ENCODE measurements around the gene KLF11. TPM values are rescaled to one million over a fixed set of nuclear protein-coding genes. Genes with fewer than 3 reads are reported as not detected.

The KLF11 gene
- polyA plus RNA-seq, 1 experiment: 4.9 TPM

DNA sequence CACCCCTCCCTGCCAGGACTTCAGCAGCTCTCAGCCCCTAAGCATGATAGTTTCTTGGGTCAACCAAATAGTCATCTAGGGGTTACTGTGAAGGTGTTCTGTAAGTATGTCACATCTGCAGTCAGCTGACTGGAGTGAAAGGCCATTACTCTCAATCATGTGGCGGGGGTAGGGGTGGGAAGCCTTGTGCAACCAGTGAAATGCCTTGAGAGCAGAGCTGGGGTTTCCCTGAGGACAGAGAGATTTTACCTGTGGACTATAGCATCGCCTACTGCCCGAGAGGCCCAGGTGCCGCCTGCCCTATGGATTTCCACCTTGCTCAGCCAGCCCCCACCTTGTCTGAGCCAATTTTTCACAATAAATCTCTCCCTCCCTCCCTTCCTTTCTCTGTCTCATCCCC lies 20.9 kb upstream of the KLF11 start:
- DNase-seq (ENCODE audit: low read depth, low spot score): no peak
- H3K9me3 ChIP-seq (ENCODE audit: control insufficient read depth, insufficient read depth, low read length): peaks cover 8% of the 10 kb centered on the region
- H3K4me3 ChIP-seq (ENCODE audit: low read depth, low read length): no peak overlapping the region
- ChIA-PET POLR2A (no interaction called here), CTCF (no interaction called here)
- TF ChIP-seq, protein P1, sequence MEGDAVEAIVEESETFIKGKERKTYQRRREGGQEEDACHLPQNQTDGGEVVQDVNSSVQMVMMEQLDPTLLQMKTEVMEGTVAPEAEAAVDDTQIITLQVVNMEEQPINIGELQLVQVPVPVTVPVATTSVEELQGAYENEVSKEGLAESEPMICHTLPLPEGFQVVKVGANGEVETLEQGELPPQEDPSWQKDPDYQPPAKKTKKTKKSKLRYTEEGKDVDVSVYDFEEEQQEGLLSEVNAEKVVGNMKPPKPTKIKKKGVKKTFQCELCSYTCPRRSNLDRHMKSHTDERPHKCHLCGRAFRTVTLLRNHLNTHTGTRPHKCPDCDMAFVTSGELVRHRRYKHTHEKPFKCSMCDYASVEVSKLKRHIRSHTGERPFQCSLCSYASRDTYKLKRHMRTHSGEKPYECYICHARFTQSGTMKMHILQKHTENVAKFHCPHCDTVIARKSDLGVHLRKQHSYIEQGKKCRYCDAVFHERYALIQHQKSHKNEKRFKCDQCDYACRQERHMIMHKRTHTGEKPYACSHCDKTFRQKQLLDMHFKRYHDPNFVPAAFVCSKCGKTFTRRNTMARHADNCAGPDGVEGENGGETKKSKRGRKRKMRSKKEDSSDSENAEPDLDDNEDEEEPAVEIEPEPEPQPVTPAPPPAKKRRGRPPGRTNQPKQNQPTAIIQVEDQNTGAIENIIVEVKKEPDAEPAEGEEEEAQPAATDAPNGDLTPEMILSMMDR (IDR thresholded peaks at IDR 0.05; ENCODE audit: low read depth, low read length): no peak
- H3K27ac ChIP-seq (ENCODE audit: low read depth, low read length): no peak overlapping the region
- peaks cover 9% of the 10 kb centered on the region for H3K27me3 ChIP-seq (ENCODE audit: control insufficient read depth, insufficient read depth, low read length)

DNA sequence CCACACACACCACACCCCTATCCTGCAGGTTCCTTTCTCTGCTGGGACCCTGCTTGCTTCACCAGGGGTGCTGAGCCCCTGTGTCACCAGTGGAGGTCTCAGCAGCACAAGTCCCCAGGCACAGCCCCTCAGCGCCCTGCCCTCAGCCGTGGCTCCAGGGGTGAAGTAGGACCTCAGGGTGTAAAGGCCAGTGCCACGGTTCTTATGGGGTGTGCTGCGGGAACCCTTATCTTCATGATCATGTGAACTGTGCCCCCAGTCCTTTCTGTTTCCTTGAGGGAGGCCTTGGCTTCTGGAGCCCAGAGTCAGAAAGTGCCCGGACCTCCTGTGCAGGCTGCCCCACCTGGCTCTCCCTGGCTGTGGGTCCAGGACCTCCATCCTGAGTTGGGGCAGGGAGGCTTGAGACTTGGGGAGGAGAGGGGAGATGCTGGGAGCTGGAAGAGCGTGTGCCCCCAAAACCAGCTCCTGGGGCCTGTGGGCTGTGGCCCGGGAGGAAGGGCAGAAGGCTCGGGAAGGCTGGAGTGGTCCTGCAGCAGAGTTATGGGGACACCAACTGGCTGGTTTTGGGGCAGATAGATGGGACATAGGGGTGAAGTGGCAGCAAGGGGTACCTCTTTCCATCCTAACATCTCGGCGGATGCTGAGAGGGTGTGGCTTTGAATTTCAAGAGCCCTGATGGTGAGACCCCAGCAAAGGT lies 20.2 kb upstream of the KLF11 start:
- H3K4me3 ChIP-seq (ENCODE audit: low read depth, low read length): no peak overlapping the region
- H3K27ac ChIP-seq (ENCODE audit: low read depth, low read length): no peak overlapping the region
- no peak for DNase-seq (ENCODE audit: low read depth, low spot score)
- peaks cover 2% of the 10 kb centered on the region for H3K9me3 ChIP-seq (ENCODE audit: control insufficient read depth, insufficient read depth, low read length)
- POLR2A ChIA-PET: no interaction called here
- CTCF ChIA-PET: interaction anchor here (0.8 kb wide), 1 partner anchor 209 kb away, joined by 3 read pairs; no protein-coding TSS in a partner anchor
- H3K27me3 ChIP-seq (ENCODE audit: control insufficient read depth, insufficient read depth, low read length): peaks cover 9% of the 10 kb centered on the region
- TF ChIP-seq, protein P1 (IDR thresholded peaks at IDR 0.05; ENCODE audit: low read depth, low read length): peak; percentile 26; the same call in 1 of the 2 replicates

DNA sequence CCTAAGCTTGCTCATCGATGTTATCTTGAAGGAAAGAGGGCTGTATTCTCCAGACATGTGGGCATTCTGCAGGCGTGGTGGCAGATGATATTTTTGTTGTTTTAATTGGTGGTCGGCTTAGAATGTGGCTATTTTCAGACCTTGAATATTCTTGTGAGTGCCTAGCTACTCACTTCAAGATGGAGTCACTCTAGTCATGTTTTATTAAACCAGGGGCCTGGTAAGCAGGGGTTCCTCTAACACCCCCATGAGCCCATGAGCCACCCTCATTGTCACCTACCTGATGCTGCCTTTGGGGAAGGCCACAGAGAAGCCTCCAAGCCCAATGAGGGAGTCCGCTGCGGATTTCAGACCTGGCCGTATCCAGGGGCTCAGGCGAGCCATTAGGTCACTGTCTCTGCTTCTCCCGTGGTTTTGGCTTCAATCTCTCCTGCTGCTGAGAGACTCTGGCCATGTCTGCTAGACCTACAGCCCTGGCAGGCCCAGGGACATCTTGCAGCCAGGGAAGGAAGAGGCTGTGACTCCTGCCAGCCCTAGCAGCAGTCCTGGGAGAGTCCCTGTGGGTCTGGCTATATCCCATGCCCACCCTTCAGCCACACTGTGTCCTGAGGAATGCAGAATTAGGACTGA lies 16.3 kb upstream of the KLF11 start:
- no peak overlapping the region for H3K4me3 ChIP-seq (ENCODE audit: low read depth, low read length)
- ChIA-PET POLR2A (no interaction called here), CTCF (interaction anchor here (1.0 to 1.3 kb wide), 2 partner anchors 21 to 43 kb away, joined by 4 read pairs; no protein-coding TSS in a partner anchor)
- TF ChIP-seq, protein P1 (IDR thresholded peaks at IDR 0.05; ENCODE audit: low read depth, low read length): no peak
- no peak for DNase-seq (ENCODE audit: low read depth, low spot score)
- no peaks in the 10 kb centered on the region for H3K27me3 ChIP-seq (ENCODE audit: control insufficient read depth, insufficient read depth, low read length)
- no peaks in the 10 kb centered on the region; the same call in none of the 2 replicates for H3K9me3 ChIP-seq (ENCODE audit: control insufficient read depth, insufficient read depth, low read length)
- no peak overlapping the region for H3K27ac ChIP-seq (ENCODE audit: low read depth, low read length)

DNA sequence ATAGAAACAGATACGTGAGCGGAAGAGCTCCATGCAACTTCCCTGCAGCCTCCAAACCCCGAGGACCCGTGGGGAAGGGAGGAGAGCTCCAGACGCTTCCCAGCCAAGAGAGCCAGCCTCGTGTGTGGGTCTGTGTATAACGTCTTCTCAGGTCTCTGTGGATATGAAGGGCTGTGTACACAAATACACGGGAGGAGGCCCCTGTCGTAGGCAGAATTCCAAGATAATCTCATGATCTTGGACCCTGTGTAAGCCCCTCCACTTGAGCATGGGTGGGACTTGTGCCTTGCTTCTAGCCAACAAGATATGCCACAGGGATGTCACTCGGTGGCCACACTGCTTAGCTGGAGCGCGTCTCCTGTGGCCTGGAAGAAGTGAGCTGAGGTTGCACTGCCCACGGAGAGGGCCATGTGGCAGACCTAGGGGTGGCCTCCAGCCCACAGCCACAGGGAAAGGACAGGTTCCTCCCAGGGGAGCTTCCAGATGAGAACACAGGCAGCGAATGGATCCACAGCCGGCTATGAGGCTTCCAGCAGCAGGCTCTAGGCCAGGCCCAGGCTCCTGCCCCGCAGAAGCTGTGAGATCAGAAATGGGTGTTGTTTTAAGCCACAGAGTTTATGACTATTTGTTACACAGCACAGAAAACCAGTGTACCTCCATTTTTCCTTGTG lies 15.6 kb upstream of the KLF11 start:
- ChIA-PET CTCF (interaction anchor here (0.6 to 1.3 kb wide), 3 partner anchors 21 to 214 kb away, joined by 4 to 6 read pairs (median 4); no protein-coding TSS in a partner anchor), POLR2A (no interaction called here)
- TF ChIP-seq, protein P1 (IDR thresholded peaks at IDR 0.05; ENCODE audit: low read depth, low read length): no peak
- Histone ChIP-seq H3K4me3 (ENCODE audit: low read depth, low read length) (no peak overlapping the region), H3K27me3 (ENCODE audit: control insufficient read depth, insufficient read depth, low read length) (no peaks in the 10 kb centered on the region), H3K27ac (ENCODE audit: low read depth, low read length) (no peak overlapping the region), H3K9me3 (ENCODE audit: control insufficient read depth, insufficient read depth, low read length) (no peaks in the 10 kb centered on the region; the same call in none of the 2 replicates)
- DNase-seq (ENCODE audit: low read depth, low spot score): no peak

All from AG04450 (cell line).